CD8-positive, alpha-beta memory T cell (primary cell): Measurements from ENCODE around the gene COL27A1. TPM values are rescaled to one million over a fixed set of nuclear protein-coding genes. Genes with fewer than 3 reads are reported as not detected.
A peak's percentile ranks its signal among the peaks of the same experiment; 100 is the strongest.

Experiments
- CTCF ChIA-PET: fragments of 350-600 bp; sonication (Branson Sonifier 250); formaldehyde crosslinking; loops from one replicate; lab custom pipeline; 2021; ENCODE audit warnings: antibody characterized with exemption; lab: Charles Lee
- POLR2A ChIA-PET: fragments of 350-600 bp; sonication (Branson Sonifier 250); formaldehyde crosslinking; loops from one replicate; lab custom pipeline; 2021; ENCODE audit warnings: antibody characterized with exemption; lab: Charles Lee
- DNase-seq, 5 donors: peaks; one replicate each; pipeline versions ENCODE4 v3.0.0 to v3.0.0-alpha.2; 2020 to 2022; ENCODE audit warnings: mixed read lengths in 1 of 5
- H3K27ac ChIP-seq: one replicate; pipeline ENCODE4 v1.7.0; 2013; ENCODE audit warnings: low read depth, mild to moderate bottlenecking, low read length, moderate library complexity
- H3K27me3 ChIP-seq: 2 replicates; pipeline ENCODE4 v1.7.0; 2013; ENCODE audit warnings: low read length, mild to moderate bottlenecking; ENCODE audit not compliant: insufficient read depth, poor library complexity, severe bottlenecking
- H3K36me3 ChIP-seq: 2 replicates; pipeline ENCODE4 v1.7.0; 2013; ENCODE audit warnings: mild to moderate bottlenecking, low read length, moderate library complexity; ENCODE audit not compliant: insufficient read depth
- H3K4me1 ChIP-seq: 2 replicates; pipeline ENCODE4 v1.7.0; 2013; ENCODE audit warnings: mild to moderate bottlenecking, low read length, moderate library complexity; ENCODE audit not compliant: insufficient read depth
- H3K4me3 ChIP-seq: 2 replicates; pipeline ENCODE4 v1.7.0; 2013; ENCODE audit warnings: mild to moderate bottlenecking, low read length
- H3K9me3 ChIP-seq: 2 replicates; pipeline ENCODE4 v1.7.0; 2013; ENCODE audit warnings: mild to moderate bottlenecking, low read length
- H3K27ac Mint-ChIP-seq, 8 donors: one replicate each; pipeline ENCODE4 v1.8.0; 2020 to 2021; ENCODE audit warnings: mixed read lengths in 8 of 8, mild to moderate bottlenecking in 6 of 8, inconsistent platforms in 3 of 8, moderate library complexity in 3 of 8
- H3K27me3 Mint-ChIP-seq, 2 donors: one replicate each; pipeline ENCODE4 v1.8.0; 2020 to 2021; ENCODE audit warnings: mixed read lengths in 2 of 2, mild to moderate bottlenecking in 1 of 2, moderate library complexity in 1 of 2
- H3K36me3 Mint-ChIP-seq, 3 donors: one replicate each; pipeline ENCODE4 v1.8.0; 2020 to 2021; ENCODE audit warnings: mixed read lengths in 3 of 3, inconsistent platforms in 1 of 3, mild to moderate bottlenecking in 1 of 3
- H3K4me1 Mint-ChIP-seq, 3 donors: one replicate each; pipeline ENCODE4 v1.8.0; 2020 to 2021; ENCODE audit warnings: mixed read lengths in 3 of 3, inconsistent platforms in 1 of 3, mild to moderate bottlenecking in 1 of 3
- H3K4me3 Mint-ChIP-seq, 7 donors: one replicate each; pipeline ENCODE4 v1.8.0; 2020 to 2021; ENCODE audit warnings: mixed read lengths in 7 of 7, mild to moderate bottlenecking in 6 of 7, moderate library complexity in 4 of 7, inconsistent platforms in 2 of 7
- H3K9me3 Mint-ChIP-seq, 5 donors: one replicate each; pipeline ENCODE4 v1.8.0; 2020 to 2022; ENCODE audit warnings: mixed read lengths in 5 of 5, mild to moderate bottlenecking in 3 of 5, moderate library complexity in 2 of 5, inconsistent platforms in 1 of 5
- polyA plus RNA-seq: library from polyadenylated mRNA; unstranded; fragments of 300-500 nt; fragmentation: Illumina TruSeq; gene quantifications from one replicate; pipeline ENCODE4 v1.2.3, GENCODE V29; 2021
- total RNA-seq, 2 experiments: library from RNA; stranded (reverse); gene quantifications; one replicate each; pipeline ENCODE4 v1.2.3, GENCODE V29; 2021

COL27A1 gene
- total and polyA plus RNA-seq, 3 experiments from 2014 or later = 0.86 to 1.6 TPM; not detected in 1

DNA sequence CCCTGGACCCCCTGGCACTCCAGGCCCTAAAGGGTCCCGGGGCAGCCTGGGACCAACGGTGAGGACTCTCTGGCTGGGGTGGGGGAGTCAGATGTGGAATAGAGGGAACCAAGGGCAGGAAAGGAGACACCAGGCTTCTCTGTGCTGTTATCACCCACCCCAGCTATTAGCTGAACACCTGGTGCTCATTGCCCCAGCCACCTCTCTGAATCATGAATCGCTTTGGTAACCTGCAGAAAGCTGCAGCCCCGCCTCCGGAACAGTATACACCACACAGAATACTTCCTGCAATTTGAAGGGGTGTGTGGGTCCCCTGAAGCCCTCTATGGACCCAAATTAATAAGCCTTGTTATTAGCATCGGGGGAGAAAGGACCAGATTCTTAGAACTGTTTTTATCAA is 127.2 kb downstream of the COL27A1 start:
- no peak overlapping the region for H3K27ac ChIP-seq
- no peak for DNase-seq
- no peaks in the 10 kb centered on the region for H3K9me3 Mint-ChIP-seq
- no peaks in the 10 kb centered on the region for H3K4me1 ChIP-seq
- POLR2A ChIA-PET = no interaction called here
- no peak overlapping the region for H3K4me3 Mint-ChIP-seq
- H3K27me3 Mint-ChIP-seq = peaks cover 0 to 6% of the 10 kb centered on the region in 2 donors
- CTCF ChIA-PET = no interaction called here
- peaks cover 0 to 3% (median 0%) of the 10 kb centered on the region in 3 donors for H3K4me1 Mint-ChIP-seq
- no peaks in the 10 kb centered on the region for H3K36me3 ChIP-seq
- H3K36me3 Mint-ChIP-seq = peaks cover 0 to 4% (median 0%) of the 10 kb centered on the region in 3 donors
- H3K4me3 ChIP-seq = no peak overlapping the region
- no peaks in the 10 kb centered on the region for H3K9me3 ChIP-seq
- H3K27ac Mint-ChIP-seq = no peak overlapping the region
- H3K27me3 ChIP-seq = no peaks in the 10 kb centered on the region

DNA sequence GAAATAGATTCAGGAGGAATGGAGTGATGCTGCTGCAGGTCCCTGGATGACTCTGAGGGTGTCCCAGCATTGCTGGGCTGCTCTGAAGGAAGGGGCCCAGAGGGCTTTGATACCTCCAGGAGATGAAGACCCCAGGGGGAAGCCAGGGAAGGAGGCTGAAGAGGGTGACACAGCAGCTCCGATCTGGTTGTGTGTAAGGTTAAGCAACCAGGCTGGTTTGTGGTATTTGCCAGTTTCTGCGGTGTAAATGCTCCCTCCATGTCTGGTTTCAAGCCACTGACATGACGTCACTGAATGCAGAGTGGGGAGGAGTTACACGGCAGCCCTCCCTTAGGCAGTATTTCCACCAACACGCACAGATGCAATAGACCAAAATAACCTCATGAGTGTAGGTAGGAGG is 127.6 kb downstream of the COL27A1 start:
- POLR2A ChIA-PET = no interaction called here
- Mint-ChIP-seq H3K4me3 (no peak overlapping the region), H3K36me3 (peaks cover 0 to 4% (median 0%) of the 10 kb centered on the region in 3 donors), H3K27ac (no peak overlapping the region), H3K4me1 (peaks cover 0 to 3% (median 0%) of the 10 kb centered on the region in 3 donors), H3K9me3 (no peaks in the 10 kb centered on the region), H3K27me3 (peaks cover 0 to 6% of the 10 kb centered on the region in 2 donors)
- Histone ChIP-seq H3K4me1 (no peaks in the 10 kb centered on the region), H3K9me3 (no peaks in the 10 kb centered on the region), H3K27me3 (no peaks in the 10 kb centered on the region), H3K27ac (no peak overlapping the region), H3K36me3 (no peaks in the 10 kb centered on the region), H3K4me3 (no peak overlapping the region)
- DNase-seq = peak in 1 of 5 donors; percentile 49
- CTCF ChIA-PET = no interaction called here

DNA sequence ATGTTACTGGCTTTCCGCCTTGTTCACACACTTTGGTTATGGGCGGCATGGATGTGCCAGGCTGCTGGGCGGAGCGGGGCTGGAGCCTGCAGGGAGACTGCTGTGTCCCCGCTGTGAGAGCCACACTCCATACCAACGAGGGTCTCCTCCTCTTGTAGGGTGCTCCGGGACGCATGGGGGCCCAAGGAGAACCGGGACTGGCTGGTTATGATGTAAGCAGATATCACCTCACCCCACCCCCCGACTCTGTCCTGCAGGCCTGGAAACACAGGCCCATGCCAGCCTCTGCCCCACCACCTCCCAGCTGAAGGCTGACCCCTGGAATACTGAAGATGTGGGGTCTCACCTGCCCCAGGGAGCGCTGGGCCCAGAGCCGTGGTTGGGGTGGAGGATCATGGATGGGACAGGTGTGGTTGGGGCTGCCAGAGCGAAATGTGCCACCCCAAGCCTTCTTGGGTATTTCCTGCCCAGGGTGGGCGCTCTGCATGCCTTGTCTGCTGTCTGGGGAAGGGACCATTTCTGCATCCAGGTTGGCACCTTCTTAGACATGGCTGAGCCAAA is 128.3 kb downstream of the COL27A1 start:
- ChIA-PET POLR2A (no interaction called here), CTCF (no interaction called here)
- Histone ChIP-seq H3K4me1 (no peaks in the 10 kb centered on the region), H3K4me3 (no peak overlapping the region), H3K27me3 (no peaks in the 10 kb centered on the region), H3K36me3 (no peaks in the 10 kb centered on the region), H3K9me3 (no peaks in the 10 kb centered on the region), H3K27ac (no peak overlapping the region)
- Mint-ChIP-seq H3K9me3 (no peaks in the 10 kb centered on the region), H3K4me3 (no peak overlapping the region), H3K27ac (peak overlapping the region in 1 of 8 donors; percentile 31), H3K36me3 (peaks cover 0 to 4% (median 0%) of the 10 kb centered on the region in 3 donors), H3K27me3 (peaks cover 0 to 6% of the 10 kb centered on the region in 2 donors), H3K4me1 (peaks cover 0 to 3% (median 0%) of the 10 kb centered on the region in 3 donors)
- peak in 1 of 5 donors; percentile 22 for DNase-seq

DNA sequence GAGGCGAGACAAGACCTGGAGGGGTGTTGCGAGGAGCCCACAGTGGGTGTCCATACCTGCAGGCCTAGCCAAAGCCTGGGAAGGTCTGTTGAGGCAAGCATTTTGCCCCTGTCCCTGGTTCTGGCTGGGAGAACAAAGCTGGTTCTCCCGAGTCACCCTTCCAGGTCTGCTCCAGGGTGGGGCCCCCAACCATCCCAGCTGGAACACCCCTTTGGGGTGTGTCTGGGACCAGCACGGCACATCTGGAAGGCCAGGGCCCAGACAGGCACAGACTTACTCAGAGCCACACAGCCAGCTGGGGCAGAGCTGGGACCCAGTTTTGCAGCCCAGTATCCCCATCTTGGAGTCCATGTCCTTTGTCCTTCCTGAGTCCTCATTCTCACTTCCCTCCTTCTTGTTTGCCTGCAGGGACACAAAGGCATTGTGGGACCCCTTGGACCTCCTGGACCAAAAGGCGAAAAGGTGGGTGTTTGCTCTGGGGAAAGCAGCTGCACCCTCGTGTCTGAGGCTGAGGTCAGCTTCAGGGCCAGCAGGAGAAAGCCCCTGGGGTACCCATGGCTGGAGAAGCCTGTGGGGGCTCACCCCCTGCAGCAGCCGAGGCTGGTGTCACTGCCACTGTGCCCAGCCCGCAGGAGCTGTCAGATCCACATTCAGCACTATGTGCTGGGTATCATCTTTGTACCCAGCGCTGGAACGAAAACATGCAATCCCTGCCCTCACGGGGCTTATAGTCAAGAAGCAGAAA is 129.2 kb downstream of the COL27A1 start:
- Histone ChIP-seq H3K4me3 (no peak overlapping the region), H3K27ac (no peak overlapping the region), H3K36me3 (no peaks in the 10 kb centered on the region), H3K4me1 (no peaks in the 10 kb centered on the region), H3K9me3 (no peaks in the 10 kb centered on the region), H3K27me3 (no peaks in the 10 kb centered on the region)
- Mint-ChIP-seq H3K4me3 (no peak overlapping the region), H3K27me3 (peaks cover 0 to 6% of the 10 kb centered on the region in 2 donors), H3K9me3 (no peaks in the 10 kb centered on the region), H3K27ac (no peak overlapping the region), H3K36me3 (peaks cover 0 to 4% (median 0%) of the 10 kb centered on the region in 3 donors), H3K4me1 (peaks cover 0 to 3% (median 0%) of the 10 kb centered on the region in 3 donors)
- POLR2A ChIA-PET = no interaction called here
- peak in 1 of 5 donors; percentile 40 for DNase-seq
- CTCF ChIA-PET = no interaction called here

DNA sequence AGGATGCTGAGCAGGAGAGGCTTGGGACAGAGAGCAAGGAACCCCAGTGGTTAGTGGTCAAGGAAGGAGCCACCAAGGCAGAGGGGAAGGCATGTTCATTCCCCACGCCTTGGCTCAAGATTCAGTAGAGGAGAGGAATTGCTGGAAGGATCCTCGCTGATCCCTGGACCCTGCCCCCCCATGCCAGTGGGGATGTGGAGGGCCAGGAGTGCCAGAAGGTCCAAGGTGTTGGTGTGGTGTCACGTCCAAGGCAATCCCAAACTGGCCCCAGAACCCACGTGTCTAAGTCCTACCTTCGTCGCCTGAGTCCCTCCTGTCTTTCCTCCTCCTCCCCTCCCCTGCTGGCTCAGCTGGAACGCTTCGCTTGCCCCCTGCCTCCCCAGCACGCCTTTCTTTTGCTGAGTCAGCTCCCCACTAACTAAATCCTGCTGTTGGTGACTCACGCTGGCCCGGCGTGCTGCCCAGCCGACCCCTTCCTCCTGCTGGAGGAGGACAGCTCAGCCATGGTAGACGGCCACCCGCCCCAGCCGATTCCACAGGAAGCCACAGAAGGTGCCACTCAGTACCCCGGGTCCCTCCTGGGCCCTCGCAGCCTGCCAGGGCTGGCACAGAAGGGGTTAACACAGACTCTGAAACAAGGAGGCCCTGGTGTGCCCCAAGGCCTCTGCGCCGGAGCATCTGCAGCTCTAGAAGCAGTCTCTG is 130.0 kb downstream of the COL27A1 start:
- H3K36me3 ChIP-seq = no peaks in the 10 kb centered on the region
- peak in 1 of 5 donors; percentile 37 for DNase-seq
- peaks cover 0 to 6% of the 10 kb centered on the region in 2 donors for H3K27me3 Mint-ChIP-seq
- no peak overlapping the region for H3K4me3 ChIP-seq
- POLR2A ChIA-PET = no interaction called here
- no peak overlapping the region for H3K27ac ChIP-seq
- CTCF ChIA-PET = interaction anchor here (1.7 kb wide), 1 partner anchor 131 kb away, joined by 4 read pairs; no protein-coding TSS in a partner anchor
- no peaks in the 10 kb centered on the region for H3K9me3 ChIP-seq
- no peak overlapping the region for H3K4me3 Mint-ChIP-seq
- no peaks in the 10 kb centered on the region for H3K27me3 ChIP-seq
- peaks cover 0 to 4% (median 0%) of the 10 kb centered on the region in 3 donors for H3K36me3 Mint-ChIP-seq
- no peaks in the 10 kb centered on the region for H3K9me3 Mint-ChIP-seq
- no peak overlapping the region for H3K27ac Mint-ChIP-seq
- peaks cover 0 to 3% (median 0%) of the 10 kb centered on the region in 3 donors for H3K4me1 Mint-ChIP-seq
- H3K4me1 ChIP-seq = no peaks in the 10 kb centered on the region

DNA sequence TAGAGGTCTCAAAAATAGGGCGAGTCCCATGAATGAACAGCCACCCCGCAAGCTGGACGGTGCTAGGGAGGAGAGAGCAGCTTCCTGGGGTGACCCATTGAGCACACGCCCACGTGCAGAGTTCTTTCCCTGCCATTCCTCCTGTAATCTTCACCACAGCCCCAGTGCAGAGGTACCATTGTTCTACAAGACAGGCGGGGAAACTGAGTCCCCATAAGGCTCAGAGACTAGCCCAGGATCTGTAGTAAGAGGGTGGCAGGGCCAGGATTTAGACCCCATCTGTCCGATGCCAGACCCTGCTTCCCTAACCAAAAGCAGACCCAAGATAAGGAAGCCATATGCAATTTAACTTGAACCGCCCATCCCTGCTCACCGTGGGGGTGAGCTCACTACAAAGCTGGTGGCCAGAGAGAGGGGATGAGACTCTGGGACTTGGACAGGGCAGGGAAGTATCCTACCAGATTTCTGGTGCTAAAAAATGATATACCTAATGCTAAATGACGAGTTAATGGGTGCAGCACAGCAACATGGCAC is 130.9 kb downstream of the COL27A1 start:
- Histone ChIP-seq H3K4me1 (no peaks in the 10 kb centered on the region), H3K4me3 (no peak overlapping the region), H3K9me3 (no peaks in the 10 kb centered on the region), H3K36me3 (no peaks in the 10 kb centered on the region), H3K27ac (no peak overlapping the region), H3K27me3 (no peaks in the 10 kb centered on the region)
- POLR2A ChIA-PET = no interaction called here
- peaks cover 0 to 11% of the 10 kb centered on the region in 2 donors for H3K27me3 Mint-ChIP-seq
- peaks cover 0 to 6% (median 0%) of the 10 kb centered on the region in 3 donors for H3K4me1 Mint-ChIP-seq
- H3K9me3 Mint-ChIP-seq = no peaks in the 10 kb centered on the region
- peaks cover 0 to 1% (median 0%) of the 10 kb centered on the region in 3 donors for H3K36me3 Mint-ChIP-seq
- DNase-seq = peak in 1 of 5 donors; percentile 3
- CTCF ChIA-PET = interaction anchor here (1.7 kb wide), 1 partner anchor 132 kb away, joined by 4 read pairs; no protein-coding TSS in a partner anchor
- H3K27ac Mint-ChIP-seq = no peak overlapping the region
- no peak overlapping the region for H3K4me3 Mint-ChIP-seq

DNA sequence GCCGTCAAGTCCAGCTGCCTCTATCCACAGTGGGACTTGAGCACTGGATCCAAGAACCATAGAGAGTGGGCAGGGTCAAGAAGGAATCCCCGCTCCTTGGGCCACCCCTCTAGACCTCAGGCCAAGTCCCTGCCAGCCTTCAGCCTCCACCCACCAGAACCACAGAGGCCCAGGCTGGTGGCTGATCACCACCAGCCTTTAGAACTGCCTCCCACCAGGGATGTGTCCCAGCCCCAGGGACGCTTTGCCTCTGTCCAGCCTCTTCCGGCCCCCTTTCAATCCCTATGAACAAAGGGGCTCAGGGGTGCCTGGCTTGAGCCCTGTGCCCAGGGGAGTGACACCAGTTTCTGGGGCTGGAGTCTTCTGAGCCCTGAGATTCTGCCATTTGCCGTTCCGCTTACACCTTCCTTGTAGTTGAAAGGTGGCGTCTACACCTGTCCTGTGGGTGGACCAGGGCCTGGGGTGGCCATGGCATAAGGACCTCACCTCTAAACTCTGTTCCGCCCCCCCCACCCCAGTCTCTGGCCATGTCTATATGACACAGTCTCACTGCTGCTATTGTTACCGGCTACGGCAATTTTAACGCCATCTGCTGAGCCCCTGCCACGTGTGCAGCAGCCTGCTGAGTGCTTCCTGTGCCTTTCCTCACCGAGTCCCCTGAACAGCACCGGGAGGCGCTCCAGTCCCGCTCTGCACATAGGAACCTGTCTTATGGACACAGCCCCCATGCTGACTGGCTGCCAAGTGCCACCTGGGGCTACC is 131.8 kb downstream of the COL27A1 start:
- Mint-ChIP-seq H3K27ac (peak overlapping the region in 1 of 8 donors; percentile 50), H3K27me3 (peaks cover 0 to 11% of the 10 kb centered on the region in 2 donors), H3K4me1 (peaks cover 0 to 6% (median 0%) of the 10 kb centered on the region in 3 donors), H3K4me3 (no peak overlapping the region), H3K36me3 (no peaks in the 10 kb centered on the region), H3K9me3 (no peaks in the 10 kb centered on the region)
- Histone ChIP-seq H3K4me1 (no peaks in the 10 kb centered on the region), H3K27me3 (peaks cover 4% of the 10 kb centered on the region), H3K4me3 (no peak overlapping the region), H3K36me3 (no peaks in the 10 kb centered on the region), H3K27ac (no peak overlapping the region), H3K9me3 (no peaks in the 10 kb centered on the region)
- ChIA-PET POLR2A (no interaction called here), CTCF (interaction anchor here (1.7 to 2.3 kb wide), 2 partner anchors 133 to 205 kb away, joined by 4 to 7 read pairs; no protein-coding TSS in a partner anchor)
- peak in 1 of 5 donors; percentile 35 for DNase-seq
